ENCODE data around the gene AP3B1. TPM values are rescaled to one million over a fixed set of nuclear protein-coding genes. Genes with fewer than 3 reads are reported as not detected.

Gene AP3B1
- total RNA-seq, 2 experiments from 2014 or later, result 32.5 to 39.5 TPM

DNA sequence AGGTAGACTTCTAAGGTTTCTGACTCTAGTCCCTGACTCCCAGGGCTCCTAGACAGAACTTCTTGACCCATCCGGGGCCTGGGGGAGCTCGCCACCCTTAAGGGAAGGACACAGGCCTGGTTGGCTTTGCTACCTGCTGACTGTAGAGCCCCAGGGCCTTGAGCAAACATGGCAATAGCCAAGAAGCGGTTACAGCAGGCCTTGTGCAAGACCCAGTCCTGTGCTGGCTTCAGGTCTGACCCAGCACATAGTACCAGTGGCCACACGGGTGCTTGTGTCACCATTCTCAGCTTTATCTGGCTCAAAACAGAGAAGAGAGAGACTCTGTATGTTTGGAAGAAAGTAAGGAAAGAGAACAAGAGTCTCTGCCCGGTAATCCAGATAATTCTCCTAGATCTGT lies 41.8 kb downstream of the AP3B1 start:
- ChIA-PET POLR2A (no interaction called here), CTCF (ENCODE audit: unreplicated experiment) (no interaction called here)
- peaks cover 5% of the 10 kb centered on the region; the same call in 1 of the 2 replicates for H3K79me2 ChIP-seq (ENCODE audit: insufficient read depth, low read depth, low read length)
- H3K9me2 ChIP-seq (ENCODE audit: insufficient read depth, low read length), result no peaks in the 10 kb centered on the region
- H3K4me1 ChIP-seq (ENCODE audit: insufficient read depth, low read length, poor library complexity, severe bottlenecking), result no peaks in the 10 kb centered on the region
- TF ChIP-seq, protein P1, sequence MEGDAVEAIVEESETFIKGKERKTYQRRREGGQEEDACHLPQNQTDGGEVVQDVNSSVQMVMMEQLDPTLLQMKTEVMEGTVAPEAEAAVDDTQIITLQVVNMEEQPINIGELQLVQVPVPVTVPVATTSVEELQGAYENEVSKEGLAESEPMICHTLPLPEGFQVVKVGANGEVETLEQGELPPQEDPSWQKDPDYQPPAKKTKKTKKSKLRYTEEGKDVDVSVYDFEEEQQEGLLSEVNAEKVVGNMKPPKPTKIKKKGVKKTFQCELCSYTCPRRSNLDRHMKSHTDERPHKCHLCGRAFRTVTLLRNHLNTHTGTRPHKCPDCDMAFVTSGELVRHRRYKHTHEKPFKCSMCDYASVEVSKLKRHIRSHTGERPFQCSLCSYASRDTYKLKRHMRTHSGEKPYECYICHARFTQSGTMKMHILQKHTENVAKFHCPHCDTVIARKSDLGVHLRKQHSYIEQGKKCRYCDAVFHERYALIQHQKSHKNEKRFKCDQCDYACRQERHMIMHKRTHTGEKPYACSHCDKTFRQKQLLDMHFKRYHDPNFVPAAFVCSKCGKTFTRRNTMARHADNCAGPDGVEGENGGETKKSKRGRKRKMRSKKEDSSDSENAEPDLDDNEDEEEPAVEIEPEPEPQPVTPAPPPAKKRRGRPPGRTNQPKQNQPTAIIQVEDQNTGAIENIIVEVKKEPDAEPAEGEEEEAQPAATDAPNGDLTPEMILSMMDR (conservative IDR thresholded peaks at IDR 0.05; ENCODE audit: low read length), result no peak
- TF ChIP-seq EZH2phosphoT487 (IDR thresholded peaks at IDR 0.05; ENCODE audit: borderline replicate concordance, low read depth, low read length), result no peak
- 0 out of 2 replicates have a peak, but pooled peaks cover 7% of the 10 kb centered on the region for H3K9me3 ChIP-seq (ENCODE audit: low read length)
- no peak overlapping the region for H2AFZ ChIP-seq (ENCODE audit: low read length)
- no peaks in the 10 kb centered on the region for H4K20me1 ChIP-seq (ENCODE audit: insufficient read depth, low read length)
- no peak for DNase-seq (ENCODE audit: low spot score)
- intact Hi-C loops (cut with micrococcal nuclease; ENCODE audit: unreplicated experiment), result no loop called here
- no peak overlapping the region for H3K4me3 ChIP-seq (ENCODE audit: low read depth, low read length, poor library complexity, severe bottlenecking)
- BruUV-seq (replicated peaks), result no TSS peak
- no peak overlapping the region for H3K4me2 ChIP-seq (ENCODE audit: low read length)
- H3K36me3 ChIP-seq (ENCODE audit: insufficient read depth, low read length), result peaks cover 18% of the 10 kb centered on the region
- no peak overlapping the region for H3K27ac ChIP-seq (ENCODE audit: low read depth, low read length, poor library complexity, severe bottlenecking)

DNA sequence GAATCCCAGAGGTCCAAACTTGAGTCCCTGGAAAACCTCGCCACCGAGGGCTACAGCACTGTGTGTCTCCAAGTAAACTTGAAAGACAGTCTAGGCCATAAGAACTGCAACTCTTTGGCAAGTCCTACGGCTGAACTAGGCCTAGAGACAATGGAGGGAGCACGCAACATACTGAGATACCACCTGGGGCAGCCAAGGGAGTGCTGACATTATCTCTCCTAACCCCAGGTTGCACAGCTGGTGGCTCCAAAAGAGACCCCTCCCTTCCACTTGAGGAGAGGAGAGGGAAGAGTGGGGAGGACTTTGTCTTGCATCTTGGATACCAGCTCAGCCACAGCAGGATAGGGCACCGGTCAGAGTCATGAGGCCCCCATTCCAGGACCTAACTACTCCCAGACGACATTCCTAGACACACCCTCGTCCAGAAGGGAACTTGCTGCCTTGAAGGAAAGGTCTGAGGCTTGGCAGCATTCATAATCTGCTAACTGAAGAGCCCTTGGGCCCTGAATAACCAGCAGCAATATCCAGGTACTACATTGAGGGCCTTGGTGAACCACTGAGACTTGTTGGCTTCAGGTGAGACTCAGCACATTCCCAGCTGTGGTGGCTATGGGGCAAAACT lies 42.7 kb downstream of the AP3B1 start:
- ChIA-PET POLR2A (interaction anchor here (0.7 kb wide), 1 partner anchor 594 kb away, joined by 3 read pairs; no protein-coding TSS in a partner anchor), CTCF (ENCODE audit: unreplicated experiment) (no interaction called here)
- TF ChIP-seq, protein P1 (conservative IDR thresholded peaks at IDR 0.05; ENCODE audit: low read length), result no peak
- TF ChIP-seq EZH2phosphoT487 (IDR thresholded peaks at IDR 0.05; ENCODE audit: borderline replicate concordance, low read depth, low read length), result no peak
- H3K4me1 ChIP-seq (ENCODE audit: insufficient read depth, low read length, poor library complexity, severe bottlenecking), result no peaks in the 10 kb centered on the region
- H3K9me3 ChIP-seq (ENCODE audit: low read length), result 0 out of 2 replicates have a peak, but pooled peaks cover 7% of the 10 kb centered on the region
- DNase-seq (ENCODE audit: low spot score), result no peak
- no peak overlapping the region for H3K4me2 ChIP-seq (ENCODE audit: low read length)
- H3K9me2 ChIP-seq (ENCODE audit: insufficient read depth, low read length), result no peaks in the 10 kb centered on the region
- H3K36me3 ChIP-seq (ENCODE audit: insufficient read depth, low read length), result peaks cover 18% of the 10 kb centered on the region
- no TSS peak for BruUV-seq (replicated peaks)
- no peak overlapping the region for H3K4me3 ChIP-seq (ENCODE audit: low read depth, low read length, poor library complexity, severe bottlenecking)
- H2AFZ ChIP-seq (ENCODE audit: low read length), result no peak overlapping the region
- peaks cover 5% of the 10 kb centered on the region; the same call in 1 of the 2 replicates for H3K79me2 ChIP-seq (ENCODE audit: insufficient read depth, low read depth, low read length)
- no peak overlapping the region for H3K27ac ChIP-seq (ENCODE audit: low read depth, low read length, poor library complexity, severe bottlenecking)
- intact Hi-C loops (cut with micrococcal nuclease; ENCODE audit: unreplicated experiment), result no loop called here
- H4K20me1 ChIP-seq (ENCODE audit: insufficient read depth, low read length), result no peaks in the 10 kb centered on the region

DNA sequence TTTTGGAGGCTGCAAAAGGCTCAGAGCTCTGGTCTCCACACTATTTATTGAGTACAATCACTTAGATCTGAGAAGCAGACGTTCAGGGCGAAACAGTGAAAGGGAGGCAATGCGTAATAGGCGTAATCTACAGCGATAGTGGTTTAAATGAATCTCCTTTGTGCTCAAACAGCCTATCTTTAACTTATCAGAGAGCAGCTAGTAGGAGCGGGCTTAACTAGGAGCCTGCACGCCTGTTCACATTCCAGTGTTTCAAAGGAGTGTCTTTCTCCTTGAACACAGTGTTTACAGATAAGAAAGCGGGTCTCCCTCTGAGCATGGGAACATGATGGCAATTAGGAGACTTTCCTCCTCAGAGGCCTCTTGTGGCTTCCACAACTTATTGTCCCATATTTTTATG lies 49.4 kb downstream of the AP3B1 start:
- intact Hi-C loops (cut with micrococcal nuclease; ENCODE audit: unreplicated experiment), result no loop called here
- Histone ChIP-seq H2AFZ (ENCODE audit: low read length) (no peak overlapping the region), H3K9me3 (ENCODE audit: low read length) (no peaks in the 10 kb centered on the region), H3K4me3 (ENCODE audit: low read depth, low read length, poor library complexity, severe bottlenecking) (no peak overlapping the region), H3K27ac (ENCODE audit: low read depth, low read length, poor library complexity, severe bottlenecking) (no peak overlapping the region), H3K4me1 (ENCODE audit: insufficient read depth, low read length, poor library complexity, severe bottlenecking) (no peaks in the 10 kb centered on the region), H3K79me2 (ENCODE audit: insufficient read depth, low read depth, low read length) (no peaks in the 10 kb centered on the region), H3K36me3 (ENCODE audit: insufficient read depth, low read length) (no peaks in the 10 kb centered on the region), H3K4me2 (ENCODE audit: low read length) (no peak overlapping the region), H4K20me1 (ENCODE audit: insufficient read depth, low read length) (no peaks in the 10 kb centered on the region; the same call in 1 of the 2 replicates), H3K9me2 (ENCODE audit: insufficient read depth, low read length) (no peaks in the 10 kb centered on the region)
- POLR2A ChIA-PET, result interaction anchor here (1.2 kb wide), 1 partner anchor 8 kb away, joined by 5 read pairs; no protein-coding TSS in a partner anchor
- TF ChIP-seq, protein P1 (conservative IDR thresholded peaks at IDR 0.05; ENCODE audit: low read length), result no peak
- no peak for TF ChIP-seq EZH2phosphoT487 (IDR thresholded peaks at IDR 0.05; ENCODE audit: borderline replicate concordance, low read depth, low read length)
- no peak for DNase-seq (ENCODE audit: low spot score)
- CTCF ChIA-PET (ENCODE audit: unreplicated experiment), result no interaction called here
- BruUV-seq (replicated peaks), result no TSS peak

Measured in OCI-LY7 (cell line).